Epidermal melanocyte (primary cell): ENCODE data around the gene DPP6.
A peak's percentile ranks its signal among the peaks of the same experiment; 100 is the strongest.

Experiments
- DNase-seq: peaks from one replicate; pipeline ENCODE4 v3.0.0; 2011; ENCODE audit warnings: low spot score; ENCODE audit not compliant: insufficient read length

DPP6 gene

DNA sequence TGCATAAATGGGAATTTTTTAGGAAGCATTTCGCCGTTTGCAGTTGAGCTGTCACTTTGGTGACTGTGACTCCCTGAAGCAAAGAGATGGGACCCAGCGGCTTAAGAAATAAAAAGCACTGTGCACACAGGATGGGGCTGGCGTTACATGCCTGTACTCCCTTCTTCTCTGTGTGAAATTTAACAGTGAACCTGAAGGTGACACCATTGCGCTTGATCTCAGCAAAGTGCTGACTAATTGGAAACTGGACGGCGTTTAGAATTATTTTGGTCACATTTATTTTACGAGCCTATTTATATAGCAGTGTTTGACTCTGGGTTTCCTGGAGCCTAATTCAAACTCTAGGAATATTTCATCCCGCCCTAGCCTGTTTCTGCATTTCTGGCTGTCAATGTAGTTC is 804.5 kb downstream of the DPP6 start:
- no peak for DNase-seq

DNA sequence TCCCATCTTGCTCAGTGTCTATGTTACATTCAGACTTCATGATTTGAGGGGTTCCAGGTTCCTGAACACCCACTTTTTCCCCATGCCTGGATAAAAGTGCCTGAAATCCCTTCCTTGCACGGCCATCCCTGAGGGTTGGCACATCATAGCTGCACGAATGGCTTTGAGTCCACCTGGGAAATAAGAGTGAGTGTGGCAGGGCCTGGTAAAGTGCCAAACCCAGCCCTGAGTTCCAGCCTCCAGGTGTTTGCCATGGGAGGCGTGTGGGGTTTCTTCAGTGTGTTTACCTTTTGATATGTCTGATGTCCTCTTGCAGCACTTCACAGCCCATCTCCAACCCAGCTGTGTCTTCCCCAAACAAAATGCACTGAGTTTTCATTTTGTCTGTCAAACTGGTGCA is 805.0 kb downstream of the DPP6 start:
- no peak for DNase-seq

DNA sequence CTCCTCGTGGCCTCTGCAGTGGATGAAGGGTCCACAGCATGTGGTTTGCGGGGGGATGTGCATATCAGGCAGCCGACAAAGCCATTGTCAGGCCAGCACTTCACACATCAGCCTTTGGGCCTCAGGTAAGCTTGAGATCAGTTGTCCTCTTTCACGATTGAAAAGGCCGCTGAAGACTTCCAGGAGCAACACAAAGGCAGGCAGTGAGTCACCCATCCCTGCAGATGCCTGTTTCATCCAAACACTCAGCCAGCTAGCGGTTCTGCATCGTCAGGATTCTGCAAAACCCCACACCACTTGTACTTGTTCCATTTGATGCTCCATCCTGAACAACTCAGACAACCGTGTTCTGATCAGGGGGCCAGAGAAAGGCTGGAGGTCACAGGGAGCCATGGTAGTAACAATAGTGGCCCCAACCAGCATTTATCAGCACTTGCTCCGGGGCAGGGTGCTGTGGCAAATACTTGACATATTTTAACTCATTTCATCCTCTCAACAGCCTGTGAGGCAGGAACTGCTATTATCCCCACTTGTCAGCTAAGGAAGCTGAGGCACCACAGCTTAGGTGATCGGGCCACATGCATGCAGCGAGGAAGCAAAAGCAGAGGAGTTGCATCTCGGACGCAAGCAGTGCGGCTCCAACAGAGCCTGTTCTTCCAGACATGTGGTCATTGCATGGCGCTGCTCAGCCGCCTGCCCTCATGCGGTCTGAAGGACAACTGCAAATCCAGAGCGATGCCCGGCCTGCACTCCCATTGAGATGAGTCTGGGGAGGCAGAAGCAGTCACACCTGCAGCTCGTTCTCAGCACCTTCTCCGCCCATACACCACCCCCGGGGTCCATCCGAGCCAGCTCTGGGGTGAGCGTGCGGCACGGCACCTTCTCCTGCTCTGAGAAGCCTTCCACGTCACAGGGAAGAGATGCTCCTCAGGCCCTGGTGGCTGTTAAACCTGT is 805.8 kb downstream of the DPP6 start:
- no peak for DNase-seq

DNA sequence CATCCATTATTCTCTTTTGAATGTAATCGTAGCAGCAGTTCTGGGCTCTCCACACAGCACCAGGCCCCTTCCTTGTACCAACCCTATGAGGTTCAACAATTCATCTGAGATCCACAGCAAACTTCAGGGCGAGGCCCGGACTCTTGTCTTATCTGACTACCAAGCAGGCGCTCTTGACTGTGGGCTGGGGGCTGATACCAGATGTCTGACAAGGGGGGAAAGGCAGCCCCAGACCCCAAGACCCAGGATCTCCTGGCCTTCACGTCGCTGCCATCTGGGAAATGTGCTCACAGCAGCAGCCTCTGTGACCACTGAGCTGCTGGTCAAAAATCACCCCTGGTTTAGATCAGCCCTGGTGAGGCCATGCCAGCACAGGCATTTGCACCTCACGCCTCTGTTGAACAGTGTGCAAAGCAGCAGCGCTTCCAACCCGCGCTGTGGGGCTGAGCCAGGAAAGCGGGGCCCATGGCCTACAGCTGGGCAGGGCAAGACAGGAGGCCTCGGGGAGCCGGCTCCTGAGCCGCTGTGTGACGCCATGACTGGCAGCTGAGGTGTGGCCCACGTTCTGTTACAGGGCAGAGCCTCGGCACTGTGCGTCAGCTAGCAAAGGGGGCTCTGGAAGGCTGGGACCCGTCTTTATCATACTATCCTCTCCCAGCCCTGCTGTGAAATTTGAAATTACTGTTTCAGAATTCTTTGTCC is 806.8 kb downstream of the DPP6 start:
- DNase-seq, result no peak

DNA sequence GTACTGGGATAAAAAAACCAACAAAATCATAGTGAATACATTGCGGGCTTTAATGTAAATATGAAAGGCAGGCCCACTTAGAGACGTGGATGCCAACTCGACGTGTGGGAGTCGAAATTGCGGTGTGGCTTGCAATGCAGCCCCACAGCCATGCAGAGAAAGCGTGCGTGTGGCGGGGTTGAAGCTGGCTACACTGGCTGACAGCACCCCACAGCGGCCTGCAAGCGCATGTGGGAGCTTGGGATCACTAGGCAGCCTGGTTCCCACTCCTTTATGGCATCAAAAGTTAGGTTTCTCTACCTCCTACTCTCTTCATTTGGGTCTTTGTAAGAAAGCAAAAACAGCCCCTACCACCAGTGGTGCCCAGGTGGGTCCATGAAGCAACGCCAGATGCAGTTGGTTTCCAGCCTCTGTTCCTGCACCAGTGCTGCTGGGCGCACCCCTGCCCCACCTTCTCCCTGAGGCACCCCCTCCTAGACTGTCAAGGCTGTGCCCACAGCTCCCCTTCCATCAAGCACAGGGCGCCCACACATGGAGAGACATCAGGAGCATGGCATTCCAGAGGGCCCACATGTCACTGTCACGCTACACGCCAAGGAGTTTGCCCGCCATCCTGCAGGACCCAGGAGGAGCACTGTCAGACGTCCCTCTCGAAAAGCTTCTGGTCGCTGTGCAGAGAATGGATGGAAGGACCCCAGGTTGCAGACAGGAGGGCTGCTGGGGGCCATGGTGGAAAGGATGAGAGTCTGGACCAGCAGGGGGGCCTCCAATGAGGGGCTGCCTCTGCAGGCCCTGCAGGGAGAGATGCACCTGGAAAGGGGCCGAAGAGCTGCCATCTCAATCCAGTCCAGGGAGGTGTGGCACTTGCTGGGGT is 807.8 kb downstream of the DPP6 start:
- no peak for DNase-seq

DNA sequence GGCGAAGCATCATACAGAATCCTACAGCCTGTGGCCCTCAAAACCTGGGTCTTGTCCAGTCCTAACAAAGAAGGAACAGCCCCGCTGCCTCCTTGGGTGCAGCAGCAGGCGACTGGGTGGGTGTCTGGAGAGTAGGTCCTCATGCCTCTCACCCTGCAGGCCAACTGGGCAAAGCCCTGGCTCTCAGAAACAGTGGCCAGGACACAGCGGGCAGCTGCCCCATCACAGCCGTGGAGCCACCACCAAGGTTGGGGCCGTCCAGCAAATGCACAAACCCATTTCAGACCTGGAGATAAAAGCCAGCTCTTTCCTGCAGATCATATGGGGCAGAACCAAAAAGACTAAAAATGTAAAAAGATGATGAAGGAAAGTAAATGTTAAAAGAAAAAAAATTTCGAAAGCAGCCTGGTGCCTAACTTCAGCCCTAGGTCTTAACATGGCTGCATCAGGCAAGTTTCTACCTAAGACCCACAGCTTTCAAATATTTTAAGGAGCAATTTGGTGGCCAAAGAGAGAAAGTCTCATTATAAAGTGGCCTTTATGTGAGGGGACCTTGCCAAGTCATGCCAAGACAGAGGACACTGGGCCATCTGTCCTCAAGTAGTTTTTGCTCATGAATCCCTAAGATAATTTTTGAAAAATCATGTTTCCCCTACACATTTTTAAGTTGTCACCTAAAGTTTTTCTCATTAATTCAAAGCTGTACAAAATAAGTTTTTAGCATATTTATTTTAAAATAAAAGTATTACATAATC is 808.6 kb downstream of the DPP6 start:
- DNase-seq, result no peak

DNA sequence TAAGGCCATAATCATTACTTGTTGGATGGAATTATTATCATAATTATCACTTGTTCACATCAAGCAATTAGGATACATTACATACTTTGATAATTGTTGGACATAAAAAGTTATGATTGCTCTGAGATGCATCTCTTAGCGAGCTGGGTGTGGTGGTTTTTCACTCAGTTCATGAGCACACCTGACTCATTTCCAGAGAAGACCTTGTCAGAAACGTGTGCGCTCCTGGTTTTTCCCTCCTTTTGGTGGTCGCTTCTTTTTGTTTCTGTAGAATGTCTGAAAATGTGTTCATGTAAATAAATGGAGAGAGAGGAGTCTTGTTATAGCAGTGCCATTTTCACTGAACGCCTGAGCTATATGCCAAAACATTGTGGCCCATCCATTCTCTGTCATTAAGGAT is 809.4 kb downstream of the DPP6 start:
- no peak for DNase-seq

DNA sequence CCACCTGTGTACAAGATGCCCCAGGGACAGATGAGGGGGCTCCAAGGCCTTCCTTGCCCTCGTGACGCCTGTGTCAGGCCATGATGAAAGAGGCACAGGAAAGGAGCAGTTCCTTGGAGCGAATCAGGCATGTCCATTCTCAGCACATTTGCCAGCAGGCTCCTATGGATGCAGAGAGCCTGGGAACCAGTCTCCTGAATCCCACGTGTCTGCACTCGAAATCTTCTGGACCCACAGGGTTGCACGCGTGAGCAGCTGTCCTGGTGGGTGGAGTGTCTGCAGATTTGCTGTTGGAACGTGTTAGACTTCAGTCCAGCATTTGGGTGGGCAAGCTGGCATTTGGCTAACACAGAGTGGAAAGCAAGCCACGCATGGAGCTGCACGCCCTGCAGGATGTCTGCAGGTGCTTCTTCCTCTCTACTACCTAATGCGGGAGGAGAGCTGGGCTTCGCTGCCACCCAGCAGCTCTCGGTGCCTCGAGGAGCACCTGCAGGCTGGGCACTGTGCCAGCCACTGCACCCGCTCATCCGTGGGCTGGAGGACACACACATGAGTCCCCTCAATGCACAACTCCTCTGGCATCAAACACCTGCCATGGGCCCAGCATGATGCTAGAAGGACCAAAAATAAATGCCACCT is 810.1 kb downstream of the DPP6 start:
- no peak for DNase-seq

DNA sequence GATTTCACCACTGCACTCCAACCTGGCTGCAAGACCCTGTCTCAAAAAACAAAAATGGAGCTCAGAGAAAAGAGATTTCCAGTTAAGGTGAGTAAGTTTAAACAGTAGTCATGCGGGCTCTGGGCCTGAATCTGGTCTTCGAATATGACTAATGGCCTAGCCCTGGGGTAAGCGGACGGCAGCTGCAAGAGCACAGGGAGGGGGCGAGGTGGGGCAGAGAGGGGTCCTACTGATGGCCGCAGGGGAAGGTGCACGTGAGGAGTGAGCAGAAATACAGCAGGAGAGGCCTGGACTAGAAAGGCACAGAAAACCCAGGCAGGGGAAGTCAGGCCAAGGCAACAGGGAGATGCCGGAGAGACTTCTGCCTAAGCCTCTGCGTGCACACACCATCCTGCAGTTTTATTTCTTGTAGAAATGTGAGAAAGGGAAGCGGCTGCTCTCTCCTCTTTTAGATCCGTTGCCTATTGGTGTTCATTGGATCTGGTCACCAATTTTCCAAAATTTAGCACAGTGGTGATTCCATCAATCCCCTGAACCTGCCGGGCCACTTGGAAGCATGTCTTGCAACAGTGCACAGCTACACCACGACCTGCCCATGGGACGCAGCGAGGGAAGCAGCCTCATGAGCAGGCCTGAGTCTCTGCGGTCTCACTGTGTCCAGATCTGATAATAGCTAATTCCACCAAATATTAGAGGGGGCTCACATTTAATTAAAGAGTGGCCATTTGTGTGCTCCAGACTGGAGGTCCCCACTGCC is 811.7 kb downstream of the DPP6 start:
- DNase-seq, result no peak

DNA sequence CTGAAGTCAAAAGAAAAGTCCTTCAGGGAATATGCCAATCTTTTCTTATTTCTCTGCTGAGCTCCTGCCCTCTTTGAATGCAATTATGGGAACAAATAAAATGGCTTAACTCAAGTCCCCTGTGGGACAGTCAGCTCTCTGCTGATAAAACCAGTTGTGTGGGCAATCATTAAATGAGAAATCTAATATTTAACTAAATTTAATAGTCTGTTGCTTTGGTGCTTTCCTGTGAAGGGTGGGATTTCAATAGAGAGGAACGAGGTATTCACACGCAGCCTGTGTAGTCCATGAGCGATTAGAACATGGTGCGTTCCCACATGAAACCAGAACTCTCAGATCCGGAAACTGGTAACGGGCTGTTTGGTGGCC is 812.3 kb downstream of the DPP6 start:
- DNase-seq, result no peak

DNA sequence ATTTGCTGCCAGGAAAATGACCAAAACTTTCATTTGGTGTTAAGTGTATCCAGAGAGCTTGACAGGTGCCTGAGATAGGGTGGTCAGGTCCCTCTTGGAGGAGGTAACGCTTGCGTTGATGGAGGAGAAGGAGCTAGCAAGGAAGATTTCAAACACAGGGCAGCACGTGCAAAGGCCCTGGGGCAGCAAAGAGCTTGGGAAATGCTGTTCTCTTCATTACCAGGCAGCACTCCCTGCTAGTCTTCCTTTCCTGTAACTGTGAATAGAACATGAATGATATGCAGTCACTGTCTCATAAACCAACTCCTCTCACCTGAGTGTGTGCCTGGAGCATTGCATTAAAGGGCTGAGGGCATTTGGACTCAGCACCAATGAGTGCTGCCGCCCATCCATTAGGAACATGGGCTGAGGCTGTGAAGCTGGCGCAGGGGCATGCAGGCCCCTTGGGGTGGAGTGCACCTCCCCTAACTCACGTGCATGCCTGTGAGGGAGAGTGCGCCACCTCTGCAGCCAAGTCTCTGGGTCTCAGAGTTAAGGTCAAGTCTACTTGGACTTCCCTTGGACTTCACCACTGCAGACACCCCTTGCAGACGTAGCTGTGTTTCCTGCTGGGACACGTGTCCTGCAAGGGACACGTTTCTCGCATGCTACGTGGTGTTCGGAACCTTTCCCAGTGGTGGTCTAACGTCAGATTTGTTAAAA is 813.9 kb downstream of the DPP6 start:
- DNase-seq, result no peak

DNA sequence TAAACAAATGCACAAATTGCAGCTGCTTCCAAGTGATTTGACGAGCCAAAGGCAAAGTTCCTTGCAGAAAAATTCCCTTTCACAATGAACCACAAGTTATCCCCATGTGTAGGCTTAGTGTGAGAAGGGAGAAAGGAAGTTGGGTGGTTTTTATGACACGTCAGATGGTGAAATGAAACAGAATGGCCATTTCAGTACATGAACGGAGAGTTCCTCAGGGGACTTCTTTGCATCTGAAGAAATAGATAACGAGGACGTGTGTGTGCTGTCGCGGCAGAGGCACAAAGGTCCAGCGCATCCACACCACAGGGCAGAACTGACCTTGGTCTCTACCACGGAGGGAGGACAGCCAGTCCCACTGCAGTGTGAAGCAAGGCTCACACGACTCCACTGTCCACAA is 814.9 kb downstream of the DPP6 start:
- peak; percentile 12 for DNase-seq

DNA sequence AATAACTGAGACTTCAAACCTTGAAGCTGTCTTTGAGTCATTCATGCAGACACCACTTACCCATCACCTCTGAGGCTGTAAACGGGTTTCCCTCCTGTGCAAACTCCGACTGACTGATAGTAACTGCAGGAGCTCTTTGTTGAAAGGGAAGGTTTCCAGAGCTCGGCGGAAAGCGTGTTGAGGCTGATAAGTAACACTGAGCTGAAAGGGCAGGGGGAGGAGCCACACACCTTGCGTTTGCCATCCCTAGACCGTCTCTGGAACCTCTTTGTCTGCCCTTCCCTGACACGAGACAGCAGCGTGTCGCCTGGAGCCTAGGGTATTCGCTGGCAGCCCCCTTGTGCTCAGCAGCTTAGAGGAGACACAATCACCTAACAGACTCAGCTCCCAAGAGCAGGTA is 816.7 kb downstream of the DPP6 start:
- DNase-seq, result no peak

DNA sequence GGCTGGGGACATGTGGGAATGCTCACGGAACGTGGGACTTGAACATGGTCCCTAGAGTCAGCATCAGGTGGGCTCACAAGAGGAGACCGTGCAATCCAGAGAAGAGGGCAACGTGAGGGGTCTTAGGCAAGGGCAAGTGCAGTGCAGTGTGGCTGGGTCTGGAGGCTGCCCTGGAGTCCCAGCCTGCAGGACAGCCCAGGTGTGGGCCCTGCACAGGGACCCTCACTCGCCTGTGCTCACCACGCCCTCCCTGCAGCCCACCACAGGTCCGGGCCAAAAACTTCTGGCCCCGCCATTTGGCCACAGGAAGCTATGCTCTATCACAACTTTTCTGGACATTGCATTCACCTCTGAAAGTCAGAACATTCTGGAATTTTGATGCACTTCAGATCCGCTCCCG is 817.2 kb downstream of the DPP6 start:
- no peak for DNase-seq

DNA sequence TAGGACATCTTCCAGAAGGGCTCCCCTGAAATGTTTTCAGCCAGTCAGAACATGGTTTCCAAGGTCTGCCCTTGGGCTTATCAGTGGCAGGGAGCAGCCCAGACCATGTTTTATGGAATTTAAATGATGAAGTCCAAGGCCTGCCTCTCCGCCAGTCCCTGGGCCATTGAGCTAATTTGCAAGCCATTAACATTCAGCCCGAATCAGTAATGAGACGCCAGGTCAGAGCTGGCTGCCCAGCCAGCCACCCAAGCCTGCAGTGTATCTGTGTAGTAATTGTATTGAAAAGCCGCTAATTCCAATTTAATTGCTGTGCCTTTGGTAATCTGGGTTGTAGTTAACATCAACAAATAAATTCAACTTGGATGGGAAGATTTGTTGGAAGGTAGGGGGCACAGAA is 819.3 kb downstream of the DPP6 start:
- no peak for DNase-seq

DNA sequence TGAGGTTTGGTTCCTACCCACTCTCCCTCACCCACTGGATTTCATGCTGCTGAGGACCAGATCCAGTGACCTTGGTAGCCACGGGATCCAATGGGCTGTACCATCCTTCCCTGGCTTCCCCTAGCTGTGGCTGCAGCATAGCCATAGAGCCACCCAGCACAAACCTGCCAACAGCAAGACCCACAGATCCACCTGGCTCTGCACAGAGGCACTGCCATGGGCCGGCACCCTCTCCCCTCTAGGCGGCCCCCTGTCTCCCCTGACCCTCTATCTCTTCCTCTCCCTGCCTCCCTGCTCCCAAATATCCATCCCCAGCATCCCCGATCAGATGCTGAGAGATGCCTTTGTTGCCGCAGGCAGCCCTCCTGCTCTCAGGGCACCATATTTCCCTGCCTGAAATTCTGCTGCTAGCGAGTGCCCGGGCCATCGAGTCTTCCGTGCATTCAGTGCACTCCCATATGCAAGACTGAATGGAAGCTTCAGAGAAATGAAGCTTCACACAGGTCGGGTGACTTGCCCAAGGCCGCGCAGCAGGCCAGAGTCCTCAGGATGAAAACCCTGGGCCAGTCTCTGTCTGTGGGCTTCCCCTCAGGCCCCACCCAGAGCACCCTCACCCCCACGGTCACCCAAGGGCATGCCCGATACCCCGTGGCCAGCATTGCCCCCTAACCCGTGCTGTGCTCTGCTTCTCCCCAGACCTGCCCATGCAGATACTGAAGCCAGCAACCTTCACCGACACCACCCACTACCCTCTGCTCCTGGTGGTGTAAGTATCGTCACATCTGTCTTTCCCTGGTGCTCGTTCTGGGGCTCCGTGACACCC is 819.9 kb downstream of the DPP6 start:
- DNase-seq, result no peak

DNA sequence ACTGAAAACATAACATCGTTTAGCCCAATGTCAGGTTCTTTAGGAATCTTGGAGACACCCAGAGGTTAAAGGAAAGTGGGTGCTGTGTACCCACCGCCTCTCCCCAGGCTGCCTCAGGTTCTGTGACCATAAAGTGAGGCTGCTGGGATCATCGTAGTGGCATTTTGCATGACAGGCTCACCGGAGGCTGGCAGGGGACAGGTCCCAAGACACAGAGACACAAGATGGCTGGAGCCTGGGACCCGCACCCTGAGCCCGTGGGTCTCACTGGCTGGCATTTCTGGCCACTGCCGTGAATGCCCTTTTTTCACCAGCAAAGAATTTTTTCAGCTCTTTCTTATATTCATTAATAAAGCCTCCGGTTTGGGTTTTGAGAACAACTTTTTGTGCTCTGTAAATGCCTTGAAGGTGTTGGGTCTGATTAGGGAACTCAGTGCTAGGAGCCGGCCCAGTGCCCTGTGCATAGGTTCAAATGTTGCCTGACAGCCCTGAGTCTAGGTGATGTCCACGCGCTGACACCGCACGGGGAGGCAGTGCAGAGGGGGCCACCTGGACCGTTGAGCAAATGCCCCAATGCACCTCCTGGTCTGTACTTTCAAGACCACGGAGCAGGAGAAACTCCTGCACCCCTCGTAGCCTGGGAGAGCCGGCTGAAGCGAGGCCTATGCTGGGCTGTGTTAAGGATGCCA is 820.8 kb downstream of the DPP6 start:
- no peak for DNase-seq
